Testis (tissue), 5 donors: ENCODE results near the gene ARL5C. TPM values are rescaled to one million over a fixed set of nuclear protein-coding genes. Genes with fewer than 3 reads are reported as not detected.

Experiments
- DNase-seq: peaks from one replicate; pipeline ENCODE4 v3.0.0-alpha.2; 2019
- H3K27ac ChIP-seq, 2 donors: fragments of 200-600 bp; sonication (generic); one replicate each; pipeline ENCODE4 v1.5.1; 2019
- H3K27me3 ChIP-seq: fragments of 200-600 bp; sonication (generic); one replicate; pipeline ENCODE4 v1.5.1; 2019
- H3K36me3 ChIP-seq: fragments of 200-600 bp; sonication (generic); one replicate; pipeline ENCODE4 v1.5.1; 2017; ENCODE audit warnings: low read depth; ENCODE audit errors: missing control alignments
- H3K4me1 ChIP-seq: fragments of 200-600 bp; sonication (generic); one replicate; pipeline ENCODE4 v1.5.1; 2019
- H3K4me3 ChIP-seq, 2 donors: fragments of 200-600 bp; sonication (generic); one replicate each; pipeline ENCODE4 v1.5.1; 2017 to 2019
- H3K9me3 ChIP-seq: fragments of 200-600 bp; sonication (generic); one replicate; pipeline ENCODE4 v1.5.1; 2017
- POLR2A ChIP-seq: fragments of 450-650 bp; IDR thresholded peaks from one replicate; pipeline ENCODE4 v1.6.1; 2017; ENCODE audit warnings: antibody characterized with exemption, mild to moderate bottlenecking, moderate library complexity
- WGBS, 2 donors: methylation state at CpG; one replicate each; pipeline ENCODE4 v1.1.5; 2018; 5-methylcytosine and 5-hydroxymethylcytosine counted together
- intact Hi-C: fragments of 100-400 bp; cut with DNase I; formaldehyde crosslinking; loops from one replicate; pipeline ENCODE4 v1.15.1; 2023; ENCODE audit warnings: low total_unique reads
- long read RNA-seq, 2 donors: transcript quantifications; one replicate each; lab custom pipeline, GENCODE V29; 2026
- polyA plus RNA-seq: library from polyadenylated mRNA; stranded (reverse); fragments of 350-450 nt; fragmentation: Illumina TruSeq; extraction: RNeasy Lipid Tissue Mini Kit (QIAGEN cat#74804); gene quantifications from one replicate; pipeline ENCODE4 v1.2.3, GENCODE V29; 2014; ENCODE audit warnings: low read depth, low replicate concordance; ENCODE audit not compliant: insufficient read depth
- total RNA-seq, 2 donors: library from RNA; depleted of rRNA; stranded (reverse); fragments of >200 nt; gene quantifications; one replicate each; pipeline ENCODE4 v1.2.3, GENCODE V29; 2016
- TF ChIP-seq, protein P1 (sequence below), 3 experiments: fragments of 450-650 bp in 2 of 3; fragments of 200-600 bp in 1 of 3; sonication (generic) in 1 of 3; IDR thresholded peaks; one replicate each; pipeline ENCODE4 v1.5.1; 2016 to 2019; ENCODE audit warnings: antibody characterized with exemption in 3 of 3, mild to moderate bottlenecking in 2 of 3, moderate library complexity in 1 of 3

Gene ARL5C, protein sequence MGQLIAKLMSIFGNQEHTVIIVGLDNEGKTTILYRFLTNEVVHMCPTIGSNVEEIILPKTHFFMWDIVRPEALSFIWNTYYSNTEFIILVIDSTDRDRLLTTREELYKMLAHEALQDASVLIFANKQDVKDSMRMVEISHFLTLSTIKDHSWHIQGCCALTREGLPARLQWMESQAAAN
- not detected for total RNA-seq
- not detected for polyA plus RNA-seq
- long read RNA-seq, donor 1 = 0 reads
- long read RNA-seq, donor 2 = 0 reads

DNA sequence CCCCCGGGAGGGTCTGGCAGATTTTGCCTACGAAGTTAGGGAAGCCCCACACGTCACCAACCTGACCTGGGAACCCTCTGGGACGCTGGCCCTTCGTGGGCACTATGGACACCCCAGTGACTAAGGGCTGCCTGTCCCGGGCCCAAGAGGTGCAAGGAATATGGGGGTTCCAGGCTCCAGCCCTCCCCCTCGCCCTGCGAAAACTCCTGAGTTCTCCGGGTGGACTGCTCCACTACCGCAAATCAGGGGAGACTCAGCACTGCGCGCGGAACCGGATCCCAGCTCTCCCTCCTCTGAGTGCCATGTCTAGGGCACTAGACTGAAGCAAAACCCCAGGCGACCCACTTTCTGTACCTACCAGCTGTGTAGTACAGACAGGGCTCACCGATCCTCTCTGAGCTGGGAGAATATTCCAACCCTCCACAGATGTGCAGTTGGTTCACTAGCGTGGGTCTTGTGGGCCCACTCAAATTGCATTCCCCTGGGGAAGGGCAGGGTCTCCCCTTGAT is at the start of gene ARL5C:
Gene ARL5C, minus strand, starts transcription at position 321 of the 509 bp plus-strand sequence. CDS start 401 bp downstream, outside the sequence.
- H3K4me1 ChIP-seq = peaks cover 4% of the 10 kb centered on the region
- H3K36me3 ChIP-seq = no peaks in the 10 kb centered on the region
- 25 to 54% methylated on average over 12 to 15 of the region's 17 CpGs for WGBS, 2 donors
- intact Hi-C loops = no loop called here
- peak within 1 kb of the TSS; percentile 36 to 43 for H3K4me3 ChIP-seq
- H3K9me3 ChIP-seq = no peaks in the 10 kb centered on the region
- no peaks in the 10 kb centered on the region for H3K27me3 ChIP-seq
- TF ChIP-seq, protein P1, sequence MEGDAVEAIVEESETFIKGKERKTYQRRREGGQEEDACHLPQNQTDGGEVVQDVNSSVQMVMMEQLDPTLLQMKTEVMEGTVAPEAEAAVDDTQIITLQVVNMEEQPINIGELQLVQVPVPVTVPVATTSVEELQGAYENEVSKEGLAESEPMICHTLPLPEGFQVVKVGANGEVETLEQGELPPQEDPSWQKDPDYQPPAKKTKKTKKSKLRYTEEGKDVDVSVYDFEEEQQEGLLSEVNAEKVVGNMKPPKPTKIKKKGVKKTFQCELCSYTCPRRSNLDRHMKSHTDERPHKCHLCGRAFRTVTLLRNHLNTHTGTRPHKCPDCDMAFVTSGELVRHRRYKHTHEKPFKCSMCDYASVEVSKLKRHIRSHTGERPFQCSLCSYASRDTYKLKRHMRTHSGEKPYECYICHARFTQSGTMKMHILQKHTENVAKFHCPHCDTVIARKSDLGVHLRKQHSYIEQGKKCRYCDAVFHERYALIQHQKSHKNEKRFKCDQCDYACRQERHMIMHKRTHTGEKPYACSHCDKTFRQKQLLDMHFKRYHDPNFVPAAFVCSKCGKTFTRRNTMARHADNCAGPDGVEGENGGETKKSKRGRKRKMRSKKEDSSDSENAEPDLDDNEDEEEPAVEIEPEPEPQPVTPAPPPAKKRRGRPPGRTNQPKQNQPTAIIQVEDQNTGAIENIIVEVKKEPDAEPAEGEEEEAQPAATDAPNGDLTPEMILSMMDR (IDR thresholded peaks at IDR 0.05) = no peak
- TF ChIP-seq POLR2A = no peak
- no peak for DNase-seq
- H3K27ac ChIP-seq = no peak within 1 kb of the TSS

DNA sequence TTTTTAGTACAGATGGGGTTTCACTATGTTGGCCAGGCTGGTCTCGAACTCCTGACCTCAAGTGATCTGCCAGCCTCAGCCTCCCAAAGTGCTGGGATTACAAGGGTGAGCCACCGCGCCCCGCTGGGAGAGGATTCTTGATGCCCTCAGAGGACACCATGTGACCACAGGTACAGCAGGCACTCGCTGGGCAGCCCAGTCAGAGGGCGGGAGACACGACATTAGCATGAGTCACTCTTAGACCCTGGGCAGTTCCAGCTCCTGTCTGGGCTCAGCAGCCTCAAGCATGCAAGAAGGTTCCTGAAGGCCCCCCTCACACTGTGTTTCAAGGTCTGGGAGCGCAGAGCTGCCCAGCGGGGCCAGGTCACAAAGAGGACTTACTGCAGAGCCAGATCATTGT is 47.9 kb upstream of the ARL5C start:
- DNase-seq = no peak
- no peak for TF ChIP-seq POLR2A
- TF ChIP-seq, protein P1 (IDR thresholded peaks at IDR 0.05) = no peak
- WGBS, 2 donors = 77 to 90% methylated on average over 7 to 8 of the region's 9 CpGs
- intact Hi-C loops = no loop called here
- no peaks in the 10 kb centered on the region for H3K9me3 ChIP-seq
- peaks cover 13% of the 10 kb centered on the region for H3K4me1 ChIP-seq
- no peak overlapping the region for H3K4me3 ChIP-seq
- no peak overlapping the region for H3K27ac ChIP-seq
- no peaks in the 10 kb centered on the region for H3K27me3 ChIP-seq
- no peaks in the 10 kb centered on the region for H3K36me3 ChIP-seq

- no peak overlapping the region for H3K4me3 ChIP-seq
- no peak overlapping the region for H3K27ac ChIP-seq
- no peak for DNase-seq
- H3K36me3 ChIP-seq = no peaks in the 10 kb centered on the region
- 71 to 73% methylated on average over 15 to 16 of the region's 16 CpGs for WGBS, 2 donors
- H3K9me3 ChIP-seq = no peaks in the 10 kb centered on the region
- TF ChIP-seq, protein P1 (IDR thresholded peaks at IDR 0.05) = no peak
- no peak for TF ChIP-seq POLR2A
- intact Hi-C loops = no loop called here
- H3K4me1 ChIP-seq = peaks cover 17% of the 10 kb centered on the region
- no peaks in the 10 kb centered on the region for H3K27me3 ChIP-seq
Observed at GRCh38 chr17:39212841-39213480, 47.0 kb upstream of the ARL5C start.

DNA sequence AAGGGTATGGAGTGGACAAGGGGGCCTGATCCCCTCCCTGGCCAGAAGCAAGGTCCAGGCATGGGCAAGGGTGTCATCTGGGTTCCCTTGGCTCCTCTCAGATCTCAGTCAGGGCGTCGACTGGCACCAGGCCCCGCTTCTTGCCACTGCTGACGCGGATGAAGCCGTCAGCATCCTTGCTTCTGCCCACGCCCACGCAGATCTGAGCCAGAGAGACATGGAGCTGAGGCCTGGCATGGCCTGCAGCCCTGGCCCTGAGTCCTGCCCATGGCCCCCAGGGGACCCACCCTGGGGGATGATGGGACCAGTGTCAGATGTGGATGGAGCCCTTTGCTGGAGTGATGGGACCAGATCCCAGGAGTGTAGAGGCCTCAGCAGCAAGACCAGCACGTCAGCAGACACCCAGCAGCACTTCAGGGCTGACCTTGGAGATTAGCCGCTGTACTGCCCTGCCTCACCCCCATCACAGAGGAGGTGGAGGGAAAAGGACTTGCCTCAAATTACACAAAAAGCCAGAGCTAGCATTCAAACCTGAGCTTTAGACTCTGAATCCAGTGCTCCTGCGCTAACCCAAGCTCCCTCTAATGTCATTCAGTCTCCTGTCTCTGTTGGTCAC is 46.3 kb upstream of the ARL5C start:
- no peak overlapping the region for H3K27ac ChIP-seq
- no peak for TF ChIP-seq POLR2A
- TF ChIP-seq, protein P1 (IDR thresholded peaks at IDR 0.05) = no peak
- no peaks in the 10 kb centered on the region for H3K9me3 ChIP-seq
- 64 to 66% methylated on average over 6 to 11 of the region's 11 CpGs for WGBS, 2 donors
- H3K27me3 ChIP-seq = no peaks in the 10 kb centered on the region
- intact Hi-C loops = no loop called here
- DNase-seq = peak; percentile 67
- H3K4me1 ChIP-seq = peaks cover 17% of the 10 kb centered on the region
- no peak overlapping the region for H3K4me3 ChIP-seq
- no peaks in the 10 kb centered on the region for H3K36me3 ChIP-seq
